HG02588 (cell line): Measurements from ENCODE around the gene COL27A1.

ENCODE experiments used
- ATAC-seq: cut with Tn5 transposase; IDR thresholded peaks from one replicate; pipeline ENCODE4 v1.9.1; 2021; ENCODE audit warnings: mild to moderate bottlenecking, moderate library complexity; ENCODE audit not compliant: unreplicated experiment

COL27A1 gene

DNA sequence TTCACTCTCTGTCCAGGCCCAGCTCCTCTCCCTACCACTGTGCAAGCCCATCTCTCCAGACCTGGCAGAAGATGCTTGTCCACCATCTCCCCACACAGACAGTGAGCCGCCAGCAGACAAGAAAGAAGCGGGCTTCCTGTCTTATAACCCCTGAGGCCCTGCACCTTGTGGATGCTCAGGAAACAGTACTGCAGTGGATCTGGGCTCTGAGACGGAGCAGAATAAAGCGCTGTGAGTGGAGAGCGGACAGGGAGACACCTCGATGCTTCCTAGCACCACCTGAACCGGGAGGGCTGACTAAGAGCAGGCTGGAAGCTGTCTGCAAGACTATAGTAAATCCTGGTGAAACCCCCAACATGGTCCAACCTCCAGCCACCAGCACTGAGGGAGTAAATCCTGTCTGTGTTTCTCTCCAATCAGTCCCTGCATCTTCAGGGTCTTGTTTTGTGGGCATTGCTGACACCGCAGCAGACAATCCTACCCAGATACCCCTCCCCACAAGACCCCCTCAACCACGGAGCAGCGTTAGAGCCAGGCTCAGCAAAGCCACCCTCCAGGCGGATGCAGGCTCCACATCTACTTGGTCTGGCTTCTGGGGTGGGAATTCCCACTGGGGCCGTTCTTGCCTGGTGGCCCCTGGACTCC is 193.0 kb downstream of the COL27A1 start:
- ATAC-seq, result no peak

DNA sequence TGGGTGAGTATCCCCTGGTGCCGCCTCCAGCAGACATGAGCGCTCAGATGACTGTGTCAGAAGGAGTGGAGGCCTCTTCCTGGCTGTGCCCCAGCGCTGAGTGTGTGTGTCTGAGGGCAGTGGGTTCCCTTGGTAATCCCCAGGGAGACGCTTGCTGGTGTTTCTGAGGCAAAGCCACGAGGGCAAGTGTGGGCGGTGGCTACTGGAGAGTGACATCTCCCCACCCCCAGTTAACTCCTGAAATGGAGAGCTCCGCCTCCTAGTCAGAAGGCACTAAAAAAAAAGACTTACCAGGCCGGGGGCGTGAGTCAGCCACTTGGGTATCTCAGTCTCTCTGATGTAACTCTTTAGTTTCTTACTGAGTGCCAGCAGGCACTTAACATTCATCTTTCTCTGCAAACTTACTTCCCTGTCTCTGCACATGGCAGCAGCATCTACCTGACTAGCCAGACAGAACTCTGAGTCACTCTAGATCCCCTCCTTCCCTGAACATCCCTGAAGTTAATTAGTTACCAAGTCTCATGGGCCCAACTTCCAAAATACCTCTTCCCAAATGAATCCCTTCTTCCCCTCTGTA is 193.7 kb downstream of the COL27A1 start:
- peak; percentile 88 for ATAC-seq

DNA sequence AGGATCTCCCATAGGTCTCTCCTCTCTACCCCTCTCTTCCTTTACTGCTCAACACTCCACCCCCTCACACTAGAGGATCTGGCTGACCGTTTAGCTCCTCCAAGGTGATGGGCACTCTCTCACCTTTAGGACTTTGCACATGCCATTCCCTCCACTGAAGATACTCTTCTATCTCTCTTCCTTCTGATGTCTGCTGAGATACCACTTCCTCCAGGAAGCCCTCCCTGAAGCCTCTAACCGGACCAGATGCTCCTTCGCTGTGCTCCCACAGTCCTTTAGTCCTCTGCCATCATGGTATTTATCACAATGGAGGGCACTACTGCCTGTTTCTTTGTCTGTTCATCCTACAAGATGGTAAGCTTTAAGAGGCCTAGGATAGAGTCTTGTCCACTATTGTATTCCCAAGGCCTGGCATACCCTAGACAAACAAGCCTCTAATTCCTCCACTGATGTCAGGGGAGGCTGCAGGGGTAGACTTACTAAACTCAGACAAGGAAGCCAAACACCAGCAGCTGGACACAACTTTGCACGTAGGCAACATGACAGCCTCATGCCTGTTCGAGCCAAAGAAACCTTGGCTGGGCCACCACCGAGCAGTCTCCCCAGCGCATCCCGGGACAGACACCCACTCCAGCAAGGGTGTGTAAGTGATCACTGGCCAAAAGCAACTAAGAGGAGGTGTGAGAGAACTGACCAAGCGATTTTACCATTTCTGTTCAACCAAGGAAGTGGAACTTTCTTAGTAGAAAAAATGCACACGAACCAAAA is 194.6 kb downstream of the COL27A1 start:
- ATAC-seq, result no peak

DNA sequence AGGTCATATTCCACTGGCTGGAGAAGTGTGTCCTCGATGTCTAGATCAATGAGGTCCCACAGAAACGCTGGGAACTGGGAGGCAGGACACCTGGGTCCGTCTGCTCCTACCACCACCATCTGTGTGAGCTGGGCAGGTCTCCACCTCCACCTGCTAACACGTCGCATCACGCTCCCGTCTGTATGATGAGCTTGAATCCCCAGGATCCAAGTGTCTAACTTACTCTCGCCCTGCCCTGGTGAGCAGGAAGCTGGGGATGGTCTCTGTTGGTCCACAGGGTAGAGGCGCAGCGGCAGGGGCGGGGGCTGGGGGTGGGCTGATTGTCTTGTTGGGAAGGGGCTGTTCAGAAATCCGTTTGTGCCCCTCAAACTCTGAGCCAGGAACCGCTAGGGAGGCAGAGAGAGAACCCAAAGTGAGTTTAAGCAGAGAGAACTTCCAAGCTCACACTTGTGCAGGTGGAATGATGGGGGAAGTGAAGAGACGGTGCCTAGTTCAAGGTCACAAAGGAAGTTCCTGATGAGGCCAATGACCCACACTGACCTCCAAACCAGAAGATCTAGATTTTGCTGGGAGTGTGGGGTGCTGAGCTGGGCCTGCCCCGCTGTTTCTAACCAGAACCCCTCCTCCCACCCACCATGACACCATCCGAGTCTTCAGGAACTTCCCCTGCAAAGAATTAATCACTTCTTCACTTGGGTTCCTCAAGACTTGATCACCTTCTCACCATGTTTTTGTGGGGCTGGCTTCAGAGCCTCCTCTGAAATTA is 195.5 kb downstream of the COL27A1 start:
- no peak for ATAC-seq

DNA sequence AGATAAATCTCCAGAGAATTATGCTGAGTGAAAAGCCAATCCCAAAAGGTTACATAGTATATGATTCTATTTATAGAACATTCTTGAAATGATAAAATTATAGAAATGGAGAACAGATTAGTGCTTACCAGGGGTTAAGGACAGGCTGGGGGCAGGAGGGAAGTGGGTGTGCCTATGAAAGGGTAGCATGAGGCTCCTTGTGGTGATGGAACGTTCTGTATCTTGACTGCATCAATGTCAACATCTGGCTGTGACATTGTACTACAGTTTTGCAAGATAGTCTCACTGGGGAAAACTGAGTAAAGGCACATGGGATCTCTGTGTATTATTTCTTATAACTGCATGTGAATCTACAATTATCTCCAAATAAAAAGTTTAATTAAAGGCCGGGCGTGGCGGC is 196.6 kb downstream of the COL27A1 start:
- ATAC-seq, result no peak

DNA sequence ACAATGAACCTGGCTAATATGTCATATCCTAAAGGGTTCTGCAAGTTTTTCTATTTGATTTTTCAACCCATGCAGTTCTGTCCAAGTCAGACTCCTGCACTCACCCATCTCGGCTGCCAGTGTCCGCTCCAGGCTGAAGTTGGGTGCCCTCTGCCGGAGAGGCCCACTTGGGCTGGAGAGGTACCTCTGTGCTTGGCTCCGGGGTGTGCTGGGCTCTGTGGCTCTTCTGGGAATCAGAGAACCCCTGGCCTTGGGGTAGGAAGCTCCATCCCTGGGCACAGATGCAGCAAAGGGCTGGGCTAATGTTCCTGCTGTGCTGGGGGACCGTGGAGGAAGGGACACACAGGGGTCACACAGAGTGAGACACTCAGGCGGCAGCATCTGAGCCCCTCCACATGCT is 200.5 kb downstream of the COL27A1 start:
- ATAC-seq, result no peak

DNA sequence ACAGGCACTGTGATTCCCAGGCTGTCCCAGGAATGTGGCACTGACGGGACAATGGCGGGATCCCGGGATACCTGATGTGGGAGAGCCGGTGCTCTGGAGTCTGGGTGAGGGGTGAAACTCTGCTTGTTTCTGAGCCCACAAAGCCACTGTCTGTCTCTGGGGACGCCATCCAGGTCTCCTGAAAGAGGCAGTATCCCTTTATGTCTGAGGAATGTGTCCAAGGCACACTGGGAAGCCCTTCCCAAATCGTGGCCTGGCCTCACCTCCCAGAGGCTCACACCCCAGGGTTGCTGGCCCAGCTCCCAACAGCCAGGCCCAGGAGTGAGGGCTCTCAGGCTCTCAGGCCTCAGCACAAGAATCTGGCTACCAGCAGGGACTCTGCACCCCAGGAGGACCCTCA is 201.5 kb downstream of the COL27A1 start:
- no peak for ATAC-seq

DNA sequence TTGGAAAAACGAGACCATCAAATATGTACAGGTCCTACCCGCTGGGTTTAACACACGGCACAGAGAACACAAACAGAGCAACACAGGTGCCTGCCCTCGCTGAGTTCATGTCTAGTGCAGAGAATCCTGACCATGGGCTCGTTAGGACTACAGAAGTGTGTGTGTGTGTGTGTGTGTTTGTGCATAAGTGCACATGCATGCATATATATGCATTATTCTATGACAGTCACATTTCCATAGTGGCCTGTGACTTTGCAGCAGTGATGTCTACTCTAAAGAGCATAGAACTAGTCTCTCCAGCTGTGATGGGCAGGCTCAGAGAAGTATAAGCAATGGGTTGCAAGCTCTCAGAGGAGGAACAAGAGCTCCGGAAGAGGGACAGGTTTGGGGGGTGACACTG is 202.0 kb downstream of the COL27A1 start:
- no peak for ATAC-seq

DNA sequence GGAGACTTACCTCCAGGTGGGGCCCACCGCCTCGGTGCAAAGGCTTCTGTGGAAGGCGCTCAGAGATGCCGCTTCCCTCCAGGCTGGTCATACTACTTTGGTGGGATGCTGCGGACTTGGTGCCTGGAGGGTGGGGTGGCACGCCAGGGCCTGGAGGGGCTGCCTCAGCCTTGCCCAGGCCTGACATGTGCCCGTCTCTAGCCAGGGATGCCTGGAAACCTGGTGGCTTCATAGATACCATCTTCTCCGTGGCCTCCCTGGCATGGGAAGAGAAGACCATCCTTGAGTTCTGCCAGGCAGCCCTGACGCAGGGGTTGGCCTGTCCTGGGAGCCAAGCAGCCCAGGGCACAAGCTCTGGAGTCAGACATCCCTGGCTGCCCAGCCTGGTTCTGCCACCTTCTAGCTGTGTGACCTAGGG is 202.6 kb downstream of the COL27A1 start:
- no peak for ATAC-seq

DNA sequence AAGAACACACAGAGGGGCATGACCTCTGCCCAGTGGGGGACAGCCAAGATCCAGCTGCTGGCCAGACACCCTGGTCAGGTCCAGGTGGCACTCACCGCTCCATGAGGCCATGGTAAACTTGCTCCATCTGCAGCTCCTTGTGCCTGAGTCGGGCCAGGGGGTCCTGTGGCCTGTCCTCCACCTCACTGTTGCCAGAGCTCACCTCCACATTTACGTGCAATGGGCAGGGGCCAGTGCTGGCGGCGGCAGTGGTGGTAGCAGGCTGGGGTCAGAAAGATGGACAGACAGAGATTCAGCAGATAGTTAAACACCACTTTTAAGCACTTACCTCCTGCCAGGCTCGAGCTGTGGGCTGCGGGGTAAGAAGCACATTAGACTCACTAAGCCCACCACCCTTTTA is 204.5 kb downstream of the COL27A1 start:
- no peak for ATAC-seq

DNA sequence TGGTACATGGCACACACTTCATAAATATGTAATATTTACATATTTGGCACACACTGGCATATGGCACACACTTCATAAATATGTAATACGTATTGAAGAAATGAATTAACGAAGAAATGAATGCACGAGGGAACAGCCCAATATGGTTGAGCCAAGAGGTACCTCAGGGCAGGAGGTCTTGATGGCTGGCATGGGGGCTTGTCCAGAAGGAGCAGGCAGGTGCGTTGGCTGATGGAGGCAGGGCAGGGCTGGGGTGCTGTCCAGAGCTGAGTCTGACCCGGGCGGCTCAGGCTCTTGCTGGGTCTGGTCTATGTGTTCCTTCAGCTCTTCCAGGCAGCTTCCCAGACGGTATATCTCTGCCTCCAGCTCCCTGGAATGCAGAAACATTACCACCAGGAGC is 206.2 kb downstream of the COL27A1 start:
- ATAC-seq, result no peak
